ENCODE results near the gene SCRG1. TPM values are rescaled to one million over a fixed set of nuclear protein-coding genes. Genes with fewer than 3 reads are reported as not detected.
A peak's percentile ranks its signal among the peaks of the same experiment; 100 is the strongest.

Gene SCRG1
- total and polyA plus RNA-seq, 4 donors, result 13.7 to 45.2 (median 24.8) TPM

- Histone ChIP-seq H3K36me3 (ENCODE audit: control insufficient read depth in 1 of 2, insufficient read depth in 2 of 2, low read length in 1 of 2) (no peaks in the 10 kb centered on the region), H3K9me3 (ENCODE audit: control insufficient read depth, low read length) (no peaks in the 10 kb centered on the region)
- 93 to 97% methylated on average over 7 of the region's 7 CpGs for WGBS, 2 donors
Observed at GRCh38 chr4:173434231-173434630, 35.3 kb upstream of the SCRG1 start.

GRCh38 chr4:173433447-173433846 lies 34.5 kb upstream of the SCRG1 start:
- Histone ChIP-seq H3K9me3 (ENCODE audit: control insufficient read depth, low read length) (no peaks in the 10 kb centered on the region), H3K4me1 (ENCODE audit: control insufficient read depth in 1 of 2, insufficient read depth in 2 of 2, low read length in 2 of 2) (peaks cover 0 to 2% of the 10 kb centered on the region in 2 donors), H3K4me3 (ENCODE audit: low read length in 2 of 2) (no peak overlapping the region), H3K27ac (ENCODE audit: low read depth in 1 of 2, low read length in 2 of 2) (no peak overlapping the region), H3K27me3 (ENCODE audit: control insufficient read depth in 1 of 2, insufficient read depth in 2 of 2, low read length in 1 of 2) (no peaks in the 10 kb centered on the region), H3K36me3 (ENCODE audit: control insufficient read depth in 1 of 2, insufficient read depth in 2 of 2, low read length in 1 of 2) (no peaks in the 10 kb centered on the region)
- WGBS, 2 donors, result 97% methylated on average over 3 of the region's 3 CpGs
- DNase-seq (no peak), ATAC-seq (ENCODE audit: low FRiP score) (no peak)
- intact Hi-C loops (cut with DNase I), result no loop called here

More at GRCh38 chr4:173434231-173434630, 35.3 kb upstream of the SCRG1 start:
- DNase-seq (no peak), ATAC-seq (ENCODE audit: low FRiP score) (no peak)
- Histone ChIP-seq H3K4me3 (ENCODE audit: low read length in 2 of 2) (no peak overlapping the region), H3K27me3 (ENCODE audit: control insufficient read depth in 1 of 2, insufficient read depth in 2 of 2, low read length in 1 of 2) (no peaks in the 10 kb centered on the region), H3K4me1 (ENCODE audit: control insufficient read depth in 1 of 2, insufficient read depth in 2 of 2, low read length in 2 of 2) (peaks cover 0 to 2% of the 10 kb centered on the region in 2 donors), H3K27ac (ENCODE audit: low read depth in 1 of 2, low read length in 2 of 2) (no peak overlapping the region)
- intact Hi-C loops (cut with DNase I), result no loop called here

GRCh38 chr4:173432430-173432829 lies 33.5 kb upstream of the SCRG1 start:
- Histone ChIP-seq H3K27me3 (ENCODE audit: control insufficient read depth in 1 of 2, insufficient read depth in 2 of 2, low read length in 1 of 2) (no peaks in the 10 kb centered on the region), H3K9me3 (ENCODE audit: control insufficient read depth, low read length) (no peaks in the 10 kb centered on the region), H3K4me1 (ENCODE audit: control insufficient read depth in 1 of 2, insufficient read depth in 2 of 2, low read length in 2 of 2) (peaks cover 0 to 2% of the 10 kb centered on the region in 2 donors), H3K36me3 (ENCODE audit: control insufficient read depth in 1 of 2, insufficient read depth in 2 of 2, low read length in 1 of 2) (no peaks in the 10 kb centered on the region), H3K4me3 (ENCODE audit: low read length in 2 of 2) (no peak overlapping the region), H3K27ac (ENCODE audit: low read depth in 1 of 2, low read length in 2 of 2) (no peak overlapping the region)
- 93 to 98% methylated on average over 5 of the region's 5 CpGs for WGBS, 2 donors
- DNase-seq, result no peak
- intact Hi-C loops (cut with DNase I), result no loop called here
- no peak for ATAC-seq (ENCODE audit: low FRiP score)

- no peaks in the 10 kb centered on the region for H3K4me1 ChIP-seq (ENCODE audit: control insufficient read depth in 1 of 2, insufficient read depth in 2 of 2, low read length in 2 of 2)
- 93 to 94% methylated on average over 2 of the region's 2 CpGs for WGBS, 2 donors
- intact Hi-C loops (cut with DNase I), result loop anchor here (5.0 to 10.0 kb wide), 2 partner anchors 51 to 329 kb away; no protein-coding TSS in a partner anchor
- ATAC-seq (ENCODE audit: low FRiP score), result no peak
- no peak overlapping the region for H3K27ac ChIP-seq (ENCODE audit: low read depth in 1 of 2, low read length in 2 of 2)
- no peaks in the 10 kb centered on the region for H3K27me3 ChIP-seq (ENCODE audit: control insufficient read depth in 1 of 2, insufficient read depth in 2 of 2, low read length in 1 of 2)
- H3K9me3 ChIP-seq (ENCODE audit: control insufficient read depth, low read length), result no peaks in the 10 kb centered on the region
- no peak overlapping the region for H3K4me3 ChIP-seq (ENCODE audit: low read length in 2 of 2)
- no peak for DNase-seq
- no peaks in the 10 kb centered on the region for H3K36me3 ChIP-seq (ENCODE audit: control insufficient read depth in 1 of 2, insufficient read depth in 2 of 2, low read length in 1 of 2)
Observed at GRCh38 chr4:173426064-173426463, 27.1 kb upstream of the SCRG1 start.

- Histone ChIP-seq H3K27me3 (ENCODE audit: control insufficient read depth in 1 of 2, insufficient read depth in 2 of 2, low read length in 1 of 2) (no peaks in the 10 kb centered on the region), H3K4me3 (ENCODE audit: low read length in 2 of 2) (no peak overlapping the region), H3K4me1 (ENCODE audit: control insufficient read depth in 1 of 2, insufficient read depth in 2 of 2, low read length in 2 of 2) (peaks cover 0 to 1% of the 10 kb centered on the region in 2 donors), H3K36me3 (ENCODE audit: control insufficient read depth in 1 of 2, insufficient read depth in 2 of 2, low read length in 1 of 2) (no peaks in the 10 kb centered on the region), H3K27ac (ENCODE audit: low read depth in 1 of 2, low read length in 2 of 2) (peak overlapping the region; percentile 28 to 91), H3K9me3 (ENCODE audit: control insufficient read depth, low read length) (no peaks in the 10 kb centered on the region)
- ATAC-seq (ENCODE audit: low FRiP score), result peak; percentile 41
- no peak for DNase-seq
- intact Hi-C loops (cut with DNase I), result loop anchor here (5.0 to 10.0 kb wide), 2 partner anchors 52 to 330 kb away; no protein-coding TSS in a partner anchor
- WGBS, 2 donors, result 6 to 8% methylated on average over 2 of the region's 2 CpGs
Observed at GRCh38 chr4:173424899-173425805, 26.2 kb upstream of the SCRG1 start.

GRCh38 chr4:173420801-173421200 lies 21.9 kb upstream of the SCRG1 start:
- intact Hi-C loops (cut with DNase I), result loop anchor here in 1 of 2 donors (1.0 to 10.0 kb wide), 2 partner anchors 74 to 334 kb away; no protein-coding TSS in a partner anchor

GRCh38 chr4:173420324-173420752 lies 21.4 kb upstream of the SCRG1 start:
- H3K27ac ChIP-seq (ENCODE audit: low read depth in 1 of 2, low read length in 2 of 2), result no peak overlapping the region
- DNase-seq (no peak), ATAC-seq (ENCODE audit: low FRiP score) (no peak)
- peaks cover 0 to 1% of the 10 kb centered on the region in 2 donors for H3K4me1 ChIP-seq (ENCODE audit: control insufficient read depth in 1 of 2, insufficient read depth in 2 of 2, low read length in 2 of 2)
- H3K27me3 ChIP-seq (ENCODE audit: control insufficient read depth in 1 of 2, insufficient read depth in 2 of 2, low read length in 1 of 2), result no peaks in the 10 kb centered on the region
- H3K36me3 ChIP-seq (ENCODE audit: control insufficient read depth in 1 of 2, insufficient read depth in 2 of 2, low read length in 1 of 2), result no peaks in the 10 kb centered on the region
- no peak overlapping the region for H3K4me3 ChIP-seq (ENCODE audit: low read length in 2 of 2)
- intact Hi-C loops (cut with DNase I), result loop anchor here in 1 of 2 donors (1.0 to 10.0 kb wide), 2 partner anchors 74 to 334 kb away; no protein-coding TSS in a partner anchor
- H3K9me3 ChIP-seq (ENCODE audit: control insufficient read depth, low read length), result no peaks in the 10 kb centered on the region
- 24 to 25% methylated on average over 4 of the region's 4 CpGs for WGBS, 2 donors

More at GRCh38 chr4:173420801-173421200, 21.9 kb upstream of the SCRG1 start:
- Histone ChIP-seq H3K9me3 (ENCODE audit: control insufficient read depth, low read length) (no peaks in the 10 kb centered on the region), H3K27ac (ENCODE audit: low read depth in 1 of 2, low read length in 2 of 2) (no peak overlapping the region), H3K4me3 (ENCODE audit: low read length in 2 of 2) (no peak overlapping the region), H3K36me3 (ENCODE audit: control insufficient read depth in 1 of 2, insufficient read depth in 2 of 2, low read length in 1 of 2) (no peaks in the 10 kb centered on the region), H3K4me1 (ENCODE audit: control insufficient read depth in 1 of 2, insufficient read depth in 2 of 2, low read length in 2 of 2) (peaks cover 0 to 1% of the 10 kb centered on the region in 2 donors), H3K27me3 (ENCODE audit: control insufficient read depth in 1 of 2, insufficient read depth in 2 of 2, low read length in 1 of 2) (no peaks in the 10 kb centered on the region)
- ATAC-seq (ENCODE audit: low FRiP score), result no peak
- DNase-seq, result no peak
- 91 to 92% methylated on average over 2 of the region's 2 CpGs for WGBS, 2 donors

GRCh38 chr4:173418639-173419038 lies 19.7 kb upstream of the SCRG1 start:
- Histone ChIP-seq H3K4me1 (ENCODE audit: control insufficient read depth in 1 of 2, insufficient read depth in 2 of 2, low read length in 2 of 2) (peaks cover 0 to 1% of the 10 kb centered on the region in 2 donors), H3K4me3 (ENCODE audit: low read length in 2 of 2) (no peak overlapping the region), H3K27me3 (ENCODE audit: control insufficient read depth in 1 of 2, insufficient read depth in 2 of 2, low read length in 1 of 2) (no peaks in the 10 kb centered on the region), H3K9me3 (ENCODE audit: control insufficient read depth, low read length) (no peaks in the 10 kb centered on the region), H3K36me3 (ENCODE audit: control insufficient read depth in 1 of 2, insufficient read depth in 2 of 2, low read length in 1 of 2) (no peaks in the 10 kb centered on the region), H3K27ac (ENCODE audit: low read depth in 1 of 2, low read length in 2 of 2) (no peak overlapping the region)
- intact Hi-C loops (cut with DNase I), result loop anchor here (1.0 to 5.0 kb wide), 3 partner anchors 46 to 96 kb away; partner anchors contain the start of gene SAP30 (in 1 of the 2)
- no peak for DNase-seq
- no peak for ATAC-seq (ENCODE audit: low FRiP score)
- WGBS, 2 donors, result 86 to 91% methylated on average over 3 of the region's 3 CpGs
